Measurements from ENCODE around the gene KDM4C. TPM values are rescaled to one million over a fixed set of nuclear protein-coding genes. Genes with fewer than 3 reads are reported as not detected.

Gene KDM4C
- total RNA-seq, 5 donors from 2014 or later (not counting 1 experiment from before 2014, with no cell fraction given), result 66.4 to 107 (median 76.0) TPM

DNA sequence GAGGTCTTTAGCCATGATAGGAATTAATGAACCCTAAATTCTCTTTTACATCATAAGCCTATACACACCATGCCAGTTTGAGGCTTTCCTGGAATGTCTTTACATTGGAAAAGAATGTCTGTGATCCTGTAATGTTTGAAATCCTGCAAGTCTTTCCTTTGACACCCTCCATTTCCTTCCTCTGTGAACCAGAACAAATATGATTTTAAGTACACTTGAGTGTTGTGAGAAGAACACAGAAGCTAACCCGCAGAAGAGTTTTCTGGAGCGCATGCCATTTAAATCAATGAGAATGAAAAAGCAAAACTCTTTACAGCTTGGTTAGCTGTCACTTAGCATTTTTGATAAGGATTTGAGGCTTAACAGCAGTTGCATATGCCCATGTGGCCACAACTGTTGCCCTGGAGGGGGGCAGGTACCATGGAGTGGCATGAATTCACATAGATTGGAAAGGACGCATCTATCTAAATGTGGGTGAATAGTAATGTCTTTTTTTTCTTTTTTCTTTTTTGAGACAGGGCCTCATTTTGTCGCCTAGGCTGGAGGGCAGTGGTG, 372.6 kb downstream of the KDM4C start:
- peaks cover 83% of the 10 kb centered on the region for H3K36me3 Mint-ChIP-seq
- Histone ChIP-seq H3K36me3 (ENCODE audit: control insufficient read depth in 2 of 2, extremely low read depth in 1 of 2, insufficient read depth in 1 of 2, low read length in 1 of 2) (peaks cover 13 to 36% of the 10 kb centered on the region in 2 donors), H3K4me1 (ENCODE audit: control insufficient read depth in 1 of 2, extremely low read depth in 1 of 2, insufficient read depth in 2 of 2, low read length in 2 of 2) (no peaks in the 10 kb centered on the region), H3K27me3 (replicated peaks in 1 of 2; ENCODE audit: control insufficient read depth in 2 of 2, extremely low read depth in 1 of 2, insufficient read depth in 2 of 2, low read length in 1 of 2) (no peaks in the 10 kb centered on the region), H3K27ac (ENCODE audit: low read length) (no peak overlapping the region), H3K9me3 (no peaks in the 10 kb centered on the region), H3K4me3 (ENCODE audit: control insufficient read depth in 1 of 2, extremely low read depth in 1 of 2, low read length in 1 of 2) (no peak overlapping the region)
- ChIA-PET POLR2A (no interaction called here), CTCF (no interaction called here)
- H3K9me3 Mint-ChIP-seq, result no peaks in the 10 kb centered on the region
- no peaks in the 10 kb centered on the region for H3K27me3 Mint-ChIP-seq
- WGBS (ENCODE audit: insufficient coverage), result 94% methylated on average over 3 of the region's 4 CpGs
- H3K4me1 Mint-ChIP-seq, result peaks cover 2 to 10% (median 3%) of the 10 kb centered on the region in 3 donors
- no peak for ATAC-seq (replicated peaks in 1 of 4)
- H3K4me3 Mint-ChIP-seq, result no peak overlapping the region
- no peak for DNase-seq
- no peak overlapping the region for H3K27ac Mint-ChIP-seq

DNA sequence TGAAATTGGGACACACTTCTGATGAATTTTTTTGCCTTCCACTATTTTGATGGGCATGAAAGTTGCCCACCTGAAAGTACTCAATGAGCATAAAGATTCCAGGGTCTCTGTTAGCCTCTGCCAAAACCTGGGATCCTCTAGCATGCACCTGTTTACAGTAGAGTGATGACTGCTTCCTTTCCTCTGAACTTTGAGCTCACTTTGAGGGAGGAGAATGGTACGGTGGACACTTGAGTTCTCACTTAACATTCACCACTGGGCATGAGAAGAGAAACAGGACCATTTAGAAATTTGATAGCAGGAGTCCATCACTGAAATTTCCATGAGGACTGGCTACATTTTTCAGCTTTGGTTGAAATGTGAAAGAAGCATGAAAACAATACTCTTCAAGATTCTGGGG, 374.8 kb downstream of the KDM4C start:
- no peaks in the 10 kb centered on the region for H3K27me3 Mint-ChIP-seq
- ATAC-seq (replicated peaks in 1 of 4), result no peak
- ChIA-PET POLR2A (no interaction called here), CTCF (interaction anchor here in 1 of 2 donors (1.0 kb wide), 1 partner anchor 147 kb away, joined by 3 read pairs; no protein-coding TSS in a partner anchor)
- no peak for DNase-seq
- H3K4me1 Mint-ChIP-seq, result peaks cover 0 to 2% (median 0%) of the 10 kb centered on the region in 3 donors
- peaks cover 88% of the 10 kb centered on the region for H3K36me3 Mint-ChIP-seq
- H3K4me3 Mint-ChIP-seq, result no peak overlapping the region
- Histone ChIP-seq H3K4me3 (ENCODE audit: control insufficient read depth in 1 of 2, extremely low read depth in 1 of 2, low read length in 1 of 2) (no peak overlapping the region), H3K36me3 (ENCODE audit: control insufficient read depth in 2 of 2, extremely low read depth in 1 of 2, insufficient read depth in 1 of 2, low read length in 1 of 2) (peaks cover 19 to 39% of the 10 kb centered on the region in 2 donors), H3K4me1 (ENCODE audit: control insufficient read depth in 1 of 2, extremely low read depth in 1 of 2, insufficient read depth in 2 of 2, low read length in 2 of 2) (no peaks in the 10 kb centered on the region), H3K9me3 (no peaks in the 10 kb centered on the region), H3K27ac (ENCODE audit: low read length) (no peak overlapping the region), H3K27me3 (replicated peaks in 1 of 2; ENCODE audit: control insufficient read depth in 2 of 2, extremely low read depth in 1 of 2, insufficient read depth in 2 of 2, low read length in 1 of 2) (no peaks in the 10 kb centered on the region)
- no peak overlapping the region for H3K27ac Mint-ChIP-seq
- WGBS (ENCODE audit: insufficient coverage), result no CpG with 5 or more reads among the region's 1 CpG
- no peaks in the 10 kb centered on the region for H3K9me3 Mint-ChIP-seq

DNA sequence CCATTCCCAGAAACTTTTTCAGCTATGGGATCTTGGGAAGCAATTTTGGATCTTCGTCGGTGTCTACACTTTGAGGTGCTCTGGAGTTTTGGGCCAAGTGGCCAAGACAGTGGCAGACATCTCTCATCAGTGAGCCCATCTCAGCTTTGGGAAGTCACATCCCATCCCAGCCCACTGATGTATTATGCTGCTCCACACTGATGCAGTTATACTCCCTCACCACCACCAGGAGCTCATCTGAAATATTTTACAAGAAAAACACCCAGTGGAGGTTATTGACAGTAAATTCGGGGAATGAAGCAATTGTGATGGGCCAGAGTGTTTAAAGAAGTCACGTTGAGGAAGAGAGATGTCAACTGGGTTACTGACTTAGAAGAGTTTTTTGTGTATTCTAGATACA, 378.0 kb downstream of the KDM4C start:
- Mint-ChIP-seq H3K4me3 (no peak overlapping the region), H3K27ac (no peak overlapping the region), H3K4me1 (peaks cover 0 to 3% (median 2%) of the 10 kb centered on the region in 3 donors), H3K27me3 (no peaks in the 10 kb centered on the region), H3K9me3 (no peaks in the 10 kb centered on the region), H3K36me3 (peaks cover 72% of the 10 kb centered on the region)
- DNase-seq, result no peak
- no peaks in the 10 kb centered on the region for H3K27me3 ChIP-seq (replicated peaks in 1 of 2; ENCODE audit: control insufficient read depth in 2 of 2, extremely low read depth in 1 of 2, insufficient read depth in 2 of 2, low read length in 1 of 2)
- H3K36me3 ChIP-seq (ENCODE audit: control insufficient read depth in 2 of 2, extremely low read depth in 1 of 2, insufficient read depth in 1 of 2, low read length in 1 of 2), result peaks cover 14 to 24% of the 10 kb centered on the region in 2 donors
- 94% methylated on average over 2 of the region's 4 CpGs for WGBS (ENCODE audit: insufficient coverage)
- no peaks in the 10 kb centered on the region for H3K9me3 ChIP-seq
- H3K4me3 ChIP-seq (ENCODE audit: control insufficient read depth in 1 of 2, extremely low read depth in 1 of 2, low read length in 1 of 2), result no peak overlapping the region
- CTCF ChIA-PET, result interaction anchor here in 1 of 2 donors (1.0 kb wide), 1 partner anchor 26 kb away, joined by 3 read pairs; no protein-coding TSS in a partner anchor
- no peak overlapping the region for H3K27ac ChIP-seq (ENCODE audit: low read length)
- POLR2A ChIA-PET, result no interaction called here
- H3K4me1 ChIP-seq (ENCODE audit: control insufficient read depth in 1 of 2, extremely low read depth in 1 of 2, insufficient read depth in 2 of 2, low read length in 2 of 2), result no peaks in the 10 kb centered on the region
- ATAC-seq (replicated peaks in 1 of 4), result no peak

DNA sequence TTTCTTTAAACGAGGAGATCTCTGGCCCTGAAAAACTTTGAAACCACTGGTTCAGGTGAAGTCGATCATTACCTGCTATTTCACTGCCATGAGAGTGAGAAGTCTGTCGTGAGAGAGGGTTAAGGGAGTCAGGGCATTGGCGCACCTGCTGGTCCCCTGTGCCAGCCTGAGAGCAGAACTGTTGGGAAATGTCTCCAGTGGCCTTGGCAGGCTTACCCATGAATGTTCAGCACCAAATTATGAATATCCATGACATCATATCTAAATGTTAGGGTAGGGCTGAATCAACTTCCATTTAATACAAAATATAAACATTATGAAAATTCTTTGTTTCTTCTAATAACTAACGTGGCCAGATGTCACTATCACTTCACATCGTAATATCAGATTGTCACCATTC, 379.3 kb downstream of the KDM4C start:
- no peak overlapping the region for H3K27ac ChIP-seq (ENCODE audit: low read length)

DNA sequence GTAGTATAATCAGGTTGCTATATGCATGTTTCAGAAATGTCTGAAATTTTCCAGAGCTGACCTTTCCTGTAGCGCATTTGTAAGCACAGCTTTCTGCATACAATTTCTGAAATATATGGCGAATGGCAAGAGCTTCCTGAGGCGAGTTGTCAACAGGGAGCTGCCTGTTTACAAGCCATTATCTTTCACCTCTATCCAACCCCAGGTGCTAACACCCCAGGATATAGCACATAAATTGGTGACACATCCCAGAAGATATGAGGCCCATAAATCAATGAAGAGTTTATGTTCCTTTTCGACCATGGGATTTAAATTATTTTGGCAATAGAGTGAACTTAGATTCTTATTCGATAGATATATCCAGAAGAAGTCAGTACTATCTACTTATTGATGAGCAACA, 379.8 kb downstream of the KDM4C start:
- Mint-ChIP-seq H3K27ac (no peak overlapping the region), H3K4me1 (peaks cover 0 to 7% (median 1%) of the 10 kb centered on the region in 3 donors), H3K36me3 (peaks cover 69% of the 10 kb centered on the region), H3K4me3 (no peak overlapping the region), H3K27me3 (no peaks in the 10 kb centered on the region), H3K9me3 (no peaks in the 10 kb centered on the region)
- POLR2A ChIA-PET, result no interaction called here
- ATAC-seq (replicated peaks in 1 of 4), result no peak
- CTCF ChIA-PET, result no interaction called here
- no peak overlapping the region for H3K27ac ChIP-seq (ENCODE audit: low read length)
- H3K4me1 ChIP-seq (ENCODE audit: control insufficient read depth in 1 of 2, extremely low read depth in 1 of 2, insufficient read depth in 2 of 2, low read length in 2 of 2), result no peaks in the 10 kb centered on the region
- peaks cover 13 to 22% of the 10 kb centered on the region in 2 donors for H3K36me3 ChIP-seq (ENCODE audit: control insufficient read depth in 2 of 2, extremely low read depth in 1 of 2, insufficient read depth in 1 of 2, low read length in 1 of 2)
- no CpG with 5 or more reads among the region's 5 CpGs for WGBS (ENCODE audit: insufficient coverage)
- H3K9me3 ChIP-seq, result no peaks in the 10 kb centered on the region
- no peak overlapping the region for H3K4me3 ChIP-seq (ENCODE audit: control insufficient read depth in 1 of 2, extremely low read depth in 1 of 2, low read length in 1 of 2)
- H3K27me3 ChIP-seq (replicated peaks in 1 of 2; ENCODE audit: control insufficient read depth in 2 of 2, extremely low read depth in 1 of 2, insufficient read depth in 2 of 2, low read length in 1 of 2), result no peaks in the 10 kb centered on the region
- no peak for DNase-seq

More for the DNA sequence above, 379.3 kb downstream of the KDM4C start:
- no peaks in the 10 kb centered on the region for H3K27me3 Mint-ChIP-seq
- no peak overlapping the region for H3K27ac Mint-ChIP-seq
- WGBS (ENCODE audit: insufficient coverage), result 100% methylated on average over 2 of the region's 6 CpGs
- DNase-seq (no peak), ATAC-seq (replicated peaks in 1 of 4) (no peak)
- peaks cover 0 to 7% (median under 1%) of the 10 kb centered on the region in 3 donors for H3K4me1 Mint-ChIP-seq
- ChIA-PET CTCF (no interaction called here), POLR2A (no interaction called here)
- peaks cover 14 to 22% of the 10 kb centered on the region in 2 donors for H3K36me3 ChIP-seq (ENCODE audit: control insufficient read depth in 2 of 2, extremely low read depth in 1 of 2, insufficient read depth in 1 of 2, low read length in 1 of 2)
- H3K9me3 ChIP-seq, result no peaks in the 10 kb centered on the region
- no peaks in the 10 kb centered on the region for H3K27me3 ChIP-seq (replicated peaks in 1 of 2; ENCODE audit: control insufficient read depth in 2 of 2, extremely low read depth in 1 of 2, insufficient read depth in 2 of 2, low read length in 1 of 2)
- H3K4me3 Mint-ChIP-seq, result no peak overlapping the region
- H3K9me3 Mint-ChIP-seq, result no peaks in the 10 kb centered on the region
- H3K4me3 ChIP-seq (ENCODE audit: control insufficient read depth in 1 of 2, extremely low read depth in 1 of 2, low read length in 1 of 2), result no peak overlapping the region
- peaks cover 70% of the 10 kb centered on the region for H3K36me3 Mint-ChIP-seq
- no peaks in the 10 kb centered on the region for H3K4me1 ChIP-seq (ENCODE audit: control insufficient read depth in 1 of 2, extremely low read depth in 1 of 2, insufficient read depth in 2 of 2, low read length in 2 of 2)

DNA sequence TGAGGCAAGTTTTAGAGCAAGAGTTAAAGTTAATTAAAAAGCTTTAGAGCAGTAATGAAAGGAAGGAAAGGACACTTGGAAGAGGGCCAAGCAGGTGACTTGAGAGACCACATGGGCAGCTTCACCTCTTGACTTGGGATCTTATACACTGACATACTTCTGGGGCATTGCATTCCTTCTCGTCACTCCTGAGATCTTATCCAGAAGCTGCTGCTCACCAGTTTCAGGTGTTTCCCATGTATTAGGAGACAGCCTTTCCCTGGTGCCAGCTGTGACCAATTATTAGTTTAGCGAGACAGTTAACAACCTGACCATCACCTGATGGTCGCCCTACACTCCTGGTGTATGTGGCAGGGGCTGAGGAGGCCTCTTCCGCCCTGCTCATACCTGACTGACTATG, 382.1 kb downstream of the KDM4C start:
- Mint-ChIP-seq H3K36me3 (peaks cover 70% of the 10 kb centered on the region), H3K4me1 (peaks cover 3 to 7% (median 3%) of the 10 kb centered on the region in 3 donors), H3K4me3 (no peak overlapping the region), H3K9me3 (no peaks in the 10 kb centered on the region), H3K27ac (no peak overlapping the region), H3K27me3 (no peaks in the 10 kb centered on the region)
- Histone ChIP-seq H3K4me3 (ENCODE audit: control insufficient read depth in 1 of 2, extremely low read depth in 1 of 2, low read length in 1 of 2) (no peak overlapping the region), H3K9me3 (no peaks in the 10 kb centered on the region), H3K27me3 (replicated peaks in 1 of 2; ENCODE audit: control insufficient read depth in 2 of 2, extremely low read depth in 1 of 2, insufficient read depth in 2 of 2, low read length in 1 of 2) (no peaks in the 10 kb centered on the region), H3K36me3 (ENCODE audit: control insufficient read depth in 2 of 2, extremely low read depth in 1 of 2, insufficient read depth in 1 of 2, low read length in 1 of 2) (peaks cover 6 to 9% of the 10 kb centered on the region in 2 donors), H3K27ac (ENCODE audit: low read length) (no peak overlapping the region), H3K4me1 (ENCODE audit: control insufficient read depth in 1 of 2, extremely low read depth in 1 of 2, insufficient read depth in 2 of 2, low read length in 2 of 2) (no peaks in the 10 kb centered on the region)
- POLR2A ChIA-PET, result no interaction called here
- whole genome bisulfite sequencing (ENCODE audit: insufficient coverage), result 100% methylated on average over 1 of the region's 4 CpGs
- CTCF ChIA-PET, result no interaction called here
- no peak for ATAC-seq (replicated peaks in 1 of 4)
- no peak for DNase-seq

DNA sequence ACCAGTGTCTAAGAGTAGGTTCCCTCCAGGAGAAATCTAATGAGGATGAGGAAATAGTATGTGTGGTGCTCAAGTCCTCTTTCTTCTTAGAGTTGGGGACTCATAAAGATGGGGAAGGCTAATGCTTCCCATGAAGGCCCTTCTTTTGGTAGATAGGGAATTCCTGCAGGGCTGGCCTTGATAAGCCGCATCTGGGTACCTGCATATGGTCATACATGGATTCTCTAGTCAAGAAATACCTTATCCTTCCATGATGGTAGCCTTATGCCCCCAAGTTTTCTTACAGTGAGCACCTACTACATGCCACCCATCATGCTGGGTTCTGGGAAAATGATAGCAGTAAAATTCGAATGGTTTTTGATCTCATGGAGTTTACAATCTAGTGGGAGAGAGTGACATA, 382.6 kb downstream of the KDM4C start:
- WGBS (ENCODE audit: insufficient coverage), result 80% methylated on average over 1 of the region's 2 CpGs
- no peak overlapping the region for H3K27ac ChIP-seq (ENCODE audit: low read length)
- peaks cover 70% of the 10 kb centered on the region for H3K36me3 Mint-ChIP-seq

More for the DNA sequence above, 382.6 kb downstream of the KDM4C start:
- Mint-ChIP-seq H3K4me1 (peaks cover 5 to 8% (median 7%) of the 10 kb centered on the region in 3 donors), H3K27ac (no peak overlapping the region), H3K27me3 (no peaks in the 10 kb centered on the region), H3K4me3 (no peak overlapping the region), H3K9me3 (no peaks in the 10 kb centered on the region)
- Histone ChIP-seq H3K27me3 (replicated peaks in 1 of 2; ENCODE audit: control insufficient read depth in 2 of 2, extremely low read depth in 1 of 2, insufficient read depth in 2 of 2, low read length in 1 of 2) (no peaks in the 10 kb centered on the region), H3K36me3 (ENCODE audit: control insufficient read depth in 2 of 2, extremely low read depth in 1 of 2, insufficient read depth in 1 of 2, low read length in 1 of 2) (peaks cover 5 to 10% of the 10 kb centered on the region in 2 donors), H3K4me3 (ENCODE audit: control insufficient read depth in 1 of 2, extremely low read depth in 1 of 2, low read length in 1 of 2) (no peak overlapping the region), H3K9me3 (no peaks in the 10 kb centered on the region), H3K4me1 (ENCODE audit: control insufficient read depth in 1 of 2, extremely low read depth in 1 of 2, insufficient read depth in 2 of 2, low read length in 2 of 2) (no peaks in the 10 kb centered on the region)
- POLR2A ChIA-PET, result no interaction called here
- DNase-seq (no peak), ATAC-seq (replicated peaks in 1 of 4) (no peak)
- CTCF ChIA-PET, result no interaction called here

Data from T-cell (primary cell).